GM06990 (cell line): ENCODE results near the gene CLEC4F.

Experiments
- DNase-seq: peaks from one replicate; pipeline ENCODE4 v3.0.0-alpha.2; 2011; ENCODE audit not compliant: insufficient read length; ENCODE audit errors: extremely low read depth
- H3K27me3 ChIP-seq: replicated peaks from 2 replicates; pipeline ENCODE4 v1.6.0; 2011; ENCODE audit warnings: low read length; ENCODE audit not compliant: control insufficient read depth, insufficient read depth
- H3K36me3 ChIP-seq: 2 replicates; pipeline ENCODE4 v1.5.1; 2011; ENCODE audit warnings: low read length; ENCODE audit not compliant: control insufficient read depth, insufficient read depth
- H3K4me3 ChIP-seq: replicated peaks from 2 replicates; pipeline ENCODE4 v1.5.1; 2011; ENCODE audit warnings: low read depth, mild to moderate bottlenecking, control low read depth, low read length
- CTCF ChIP-seq: IDR thresholded peaks from 2 replicates; pipeline ENCODE4 v1.5.1; 2011; ENCODE audit warnings: low read length, control low read depth, mild to moderate bottlenecking, inconsistent platforms; ENCODE audit not compliant: insufficient read depth, poor library complexity, severe bottlenecking

Gene CLEC4F

GRCh38 chr2:70779491-70779890 lies 40.9 kb downstream of the CLEC4F start:
- DNase-seq, result no peak
- no peaks in the 10 kb centered on the region for H3K36me3 ChIP-seq
- H3K27me3 ChIP-seq, result no peaks in the 10 kb centered on the region; the same call in 1 of the 2 replicates
- no peak for TF ChIP-seq CTCF
- H3K4me3 ChIP-seq, result no peak overlapping the region

- H3K4me3 ChIP-seq, result no peak overlapping the region
- no peaks in the 10 kb centered on the region for H3K36me3 ChIP-seq
- H3K27me3 ChIP-seq, result no peaks in the 10 kb centered on the region; the same call in 1 of the 2 replicates
- no peak for TF ChIP-seq CTCF
- DNase-seq, result no peak
These were observed 41.7 kb downstream of the CLEC4F start for GRCh38 chr2:70778676-70779075.

GRCh38 chr2:70777450-70777849 lies 42.9 kb downstream of the CLEC4F start:
- TF ChIP-seq CTCF, result no peak
- Histone ChIP-seq H3K36me3 (no peaks in the 10 kb centered on the region), H3K27me3 (no peaks in the 10 kb centered on the region; the same call in 1 of the 2 replicates), H3K4me3 (no peak overlapping the region)
- DNase-seq, result no peak

GRCh38 chr2:70776266-70776665 lies 44.1 kb downstream of the CLEC4F start:
- no peaks in the 10 kb centered on the region; the same call in 1 of the 2 replicates for H3K27me3 ChIP-seq
- TF ChIP-seq CTCF, result no peak
- H3K4me3 ChIP-seq, result no peak overlapping the region
- no peak for DNase-seq
- H3K36me3 ChIP-seq, result no peaks in the 10 kb centered on the region

- no peaks in the 10 kb centered on the region for H3K36me3 ChIP-seq
- no peaks in the 10 kb centered on the region for H3K27me3 ChIP-seq
- DNase-seq, result no peak
- no peak overlapping the region for H3K4me3 ChIP-seq
- no peak for TF ChIP-seq CTCF
These were observed 45.3 kb downstream of the CLEC4F start for GRCh38 chr2:70775141-70775540.
